Ascending aorta (tissue), 2 donors: ENCODE data around the gene GPR65. TPM values are rescaled to one million over a fixed set of nuclear protein-coding genes. Genes with fewer than 3 reads are reported as not detected.

Source experiments
- DNase-seq, 2 donors: peaks; one replicate each; pipeline ENCODE4 v3.0.0-alpha.2; 2019; ENCODE audit warnings: low spot score in 2 of 2
- H3K27ac ChIP-seq, 2 donors: fragments of 200-600 bp; sonication (generic); one replicate each; pipeline ENCODE4 v1.5.1; 2016 to 2017; ENCODE audit warnings: mild to moderate bottlenecking in 1 of 2
- H3K27me3 ChIP-seq: fragments of 200-600 bp; sonication (generic); one replicate; pipeline ENCODE4 v1.5.1; 2017
- H3K36me3 ChIP-seq, 2 donors: fragments of 200-600 bp; sonication (generic); one replicate each; pipeline ENCODE4 v1.5.1; 2016
- H3K4me1 ChIP-seq, 2 donors: fragments of 200-600 bp; sonication (generic); one replicate each; pipeline ENCODE4 v1.5.1; 2016 to 2017; ENCODE audit warnings: mild to moderate bottlenecking in 1 of 2
- H3K4me3 ChIP-seq, 2 donors: fragments of 200-600 bp; sonication (generic); one replicate each; pipeline ENCODE4 v1.5.1; 2016 to 2017; ENCODE audit warnings: mild to moderate bottlenecking in 1 of 2
- H3K9me3 ChIP-seq, 2 donors: fragments of 200-600 bp; sonication (generic); one replicate each; pipeline ENCODE4 v1.5.1; 2016
- intact Hi-C: fragments of 100-400 bp; cut with DNase I; formaldehyde crosslinking; loops from one replicate; pipeline ENCODE4 v1.15.1; 2023
- total RNA-seq: library from RNA; depleted of rRNA; stranded (reverse); fragments of >200 nt; gene quantifications from one replicate; pipeline ENCODE4 v1.1.0, GENCODE V29; 2016
- TF ChIP-seq, protein P1 (sequence below), 3 experiments: fragments of 200-600 bp in 2 of 3; fragments of 450-650 bp in 1 of 3; sonication (generic) in 2 of 3; IDR thresholded peaks; one replicate each; pipeline ENCODE4 v1.5.1; 2016 to 2019; ENCODE audit warnings: antibody characterized with exemption in 3 of 3, mild to moderate bottlenecking in 1 of 3, moderate library complexity in 1 of 3

Gene GPR65
- total RNA-seq, 1 donor from 2014 or later: 0.32 TPM

DNA sequence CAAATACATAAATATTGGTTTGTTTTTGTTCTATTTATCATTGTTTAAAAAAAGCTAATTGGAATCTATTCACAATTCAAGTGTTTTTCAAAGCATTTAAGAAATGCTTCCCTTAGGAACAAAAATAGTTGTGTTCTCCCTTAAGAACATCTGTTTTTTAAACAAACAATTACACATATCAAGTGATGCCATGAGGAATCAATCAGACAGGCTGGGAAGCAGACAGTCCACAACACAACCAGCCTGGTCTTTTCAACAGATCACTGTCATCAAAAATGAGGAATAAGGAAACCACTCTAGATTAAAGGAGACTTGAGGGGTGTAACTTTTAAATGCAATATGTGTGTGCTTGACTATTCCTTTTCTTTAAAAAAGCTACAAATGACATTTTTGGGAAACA, 37.4 kb upstream of the GPR65 start:
- intact Hi-C loops: no loop called here
- Histone ChIP-seq H3K36me3 (peaks cover 26 to 32% of the 10 kb centered on the region in 2 donors), H3K4me3 (no peak overlapping the region), H3K4me1 (no peaks in the 10 kb centered on the region), H3K27ac (no peak overlapping the region), H3K27me3 (no peaks in the 10 kb centered on the region), H3K9me3 (no peaks in the 10 kb centered on the region)
- TF ChIP-seq, protein P1, sequence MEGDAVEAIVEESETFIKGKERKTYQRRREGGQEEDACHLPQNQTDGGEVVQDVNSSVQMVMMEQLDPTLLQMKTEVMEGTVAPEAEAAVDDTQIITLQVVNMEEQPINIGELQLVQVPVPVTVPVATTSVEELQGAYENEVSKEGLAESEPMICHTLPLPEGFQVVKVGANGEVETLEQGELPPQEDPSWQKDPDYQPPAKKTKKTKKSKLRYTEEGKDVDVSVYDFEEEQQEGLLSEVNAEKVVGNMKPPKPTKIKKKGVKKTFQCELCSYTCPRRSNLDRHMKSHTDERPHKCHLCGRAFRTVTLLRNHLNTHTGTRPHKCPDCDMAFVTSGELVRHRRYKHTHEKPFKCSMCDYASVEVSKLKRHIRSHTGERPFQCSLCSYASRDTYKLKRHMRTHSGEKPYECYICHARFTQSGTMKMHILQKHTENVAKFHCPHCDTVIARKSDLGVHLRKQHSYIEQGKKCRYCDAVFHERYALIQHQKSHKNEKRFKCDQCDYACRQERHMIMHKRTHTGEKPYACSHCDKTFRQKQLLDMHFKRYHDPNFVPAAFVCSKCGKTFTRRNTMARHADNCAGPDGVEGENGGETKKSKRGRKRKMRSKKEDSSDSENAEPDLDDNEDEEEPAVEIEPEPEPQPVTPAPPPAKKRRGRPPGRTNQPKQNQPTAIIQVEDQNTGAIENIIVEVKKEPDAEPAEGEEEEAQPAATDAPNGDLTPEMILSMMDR (IDR thresholded peaks at IDR 0.05): no peak
- DNase-seq: no peak

DNA sequence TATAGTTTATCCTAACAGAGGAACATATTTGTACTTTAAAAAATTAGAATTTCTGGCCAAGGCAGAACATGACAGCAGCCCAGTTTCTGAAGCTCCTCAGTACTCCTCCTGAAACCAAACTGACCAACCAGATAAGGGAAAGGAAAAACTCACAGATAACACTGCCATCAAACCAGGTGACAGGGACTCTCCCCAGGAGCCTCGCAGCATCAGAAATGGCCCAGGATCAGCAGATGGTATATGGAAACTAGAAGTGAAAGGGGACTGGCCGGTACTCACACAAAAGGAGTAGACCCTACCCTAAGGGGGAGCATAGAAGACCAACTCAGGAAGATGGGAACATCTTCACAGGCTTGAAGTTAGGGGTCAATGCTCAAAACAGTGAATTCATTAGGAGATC, 33.9 kb upstream of the GPR65 start:
- Histone ChIP-seq H3K27ac (no peak overlapping the region), H3K4me3 (no peak overlapping the region), H3K4me1 (no peaks in the 10 kb centered on the region), H3K9me3 (no peaks in the 10 kb centered on the region), H3K36me3 (peaks cover 12 to 32% of the 10 kb centered on the region in 2 donors), H3K27me3 (no peaks in the 10 kb centered on the region)
- intact Hi-C loops: no loop called here
- TF ChIP-seq, protein P1 (IDR thresholded peaks at IDR 0.05): no peak
- no peak for DNase-seq

DNA sequence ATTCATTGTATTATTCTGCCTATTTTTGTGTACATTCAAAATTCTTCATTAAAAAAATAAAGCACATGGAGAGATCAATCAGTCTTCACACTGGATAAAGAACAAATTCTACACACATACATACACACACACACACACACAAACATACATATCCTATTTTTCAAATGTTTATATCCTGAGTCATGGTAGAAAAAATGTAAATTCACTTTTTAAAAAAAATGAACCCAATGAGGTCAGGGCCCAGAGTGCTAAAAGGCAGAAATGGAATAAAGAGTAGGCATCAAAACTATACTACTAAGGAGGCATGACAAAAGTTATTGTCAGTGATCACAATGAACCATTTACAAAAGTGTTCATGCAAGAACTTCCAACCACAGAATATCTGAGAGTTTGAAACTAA, 29.3 kb upstream of the GPR65 start:
- Histone ChIP-seq H3K36me3 (peaks cover 5 to 20% of the 10 kb centered on the region in 2 donors), H3K4me3 (no peak overlapping the region), H3K27me3 (no peaks in the 10 kb centered on the region), H3K4me1 (no peaks in the 10 kb centered on the region), H3K27ac (no peak overlapping the region), H3K9me3 (no peaks in the 10 kb centered on the region)
- TF ChIP-seq, protein P1 (IDR thresholded peaks at IDR 0.05): no peak
- no peak for DNase-seq
- intact Hi-C loops: no loop called here

DNA sequence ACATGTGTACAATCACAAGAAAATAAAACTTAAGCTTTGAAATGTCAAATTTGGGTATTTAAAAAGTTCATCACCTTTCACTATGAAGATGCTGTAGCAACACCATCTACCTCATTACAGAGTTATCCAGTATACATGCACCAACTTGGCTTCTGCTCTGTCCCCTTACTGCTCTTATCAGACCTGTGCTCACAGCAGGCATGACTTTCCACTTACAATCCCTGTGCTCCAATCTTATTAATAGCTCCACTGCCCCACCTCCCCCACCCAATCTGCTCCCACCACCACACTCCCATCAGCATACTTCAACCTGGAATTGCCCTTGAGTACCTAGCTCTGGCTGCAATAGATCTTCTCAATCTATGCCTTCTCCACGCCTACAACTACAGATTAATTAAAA, 25.2 kb upstream of the GPR65 start:
- H3K9me3 ChIP-seq: no peaks in the 10 kb centered on the region
- H3K4me1 ChIP-seq: no peaks in the 10 kb centered on the region
- no peak for DNase-seq
- peaks cover 7 to 38% of the 10 kb centered on the region in 2 donors for H3K36me3 ChIP-seq
- TF ChIP-seq, protein P1 (IDR thresholded peaks at IDR 0.05): no peak
- H3K27me3 ChIP-seq: no peaks in the 10 kb centered on the region
- H3K27ac ChIP-seq: no peak overlapping the region
- intact Hi-C loops: no loop called here
- H3K4me3 ChIP-seq: no peak overlapping the region

- H3K4me3 ChIP-seq: no peak overlapping the region
- intact Hi-C loops: no loop called here
- TF ChIP-seq, protein P1 (IDR thresholded peaks at IDR 0.05): no peak
- H3K9me3 ChIP-seq: no peaks in the 10 kb centered on the region
- no peak overlapping the region for H3K27ac ChIP-seq
- DNase-seq: no peak
- peaks cover 0 to 8% of the 10 kb centered on the region in 2 donors for H3K36me3 ChIP-seq
- H3K4me1 ChIP-seq: peaks cover 0 to 16% of the 10 kb centered on the region in 2 donors
- H3K27me3 ChIP-seq: no peaks in the 10 kb centered on the region
Observed at GRCh38 chr14:87989221-87989955, 15.5 kb upstream of the GPR65 start.
